ENCODE measurements around the gene RNF135. TPM values are rescaled to one million over a fixed set of nuclear protein-coding genes. Genes with fewer than 3 reads are reported as not detected.
"Not testable (repeated sequence)": the region's sequence is repeated elsewhere in the genome, so short reads cannot be mapped to it uniquely, and the experiment has no call there.

The RNF135 gene
- polyA plus RNA-seq (2013, experiment 1 of 2), result 6.5 TPM
- 8.2 TPM for polyA plus RNA-seq (2013, experiment 2 of 2)

DNA sequence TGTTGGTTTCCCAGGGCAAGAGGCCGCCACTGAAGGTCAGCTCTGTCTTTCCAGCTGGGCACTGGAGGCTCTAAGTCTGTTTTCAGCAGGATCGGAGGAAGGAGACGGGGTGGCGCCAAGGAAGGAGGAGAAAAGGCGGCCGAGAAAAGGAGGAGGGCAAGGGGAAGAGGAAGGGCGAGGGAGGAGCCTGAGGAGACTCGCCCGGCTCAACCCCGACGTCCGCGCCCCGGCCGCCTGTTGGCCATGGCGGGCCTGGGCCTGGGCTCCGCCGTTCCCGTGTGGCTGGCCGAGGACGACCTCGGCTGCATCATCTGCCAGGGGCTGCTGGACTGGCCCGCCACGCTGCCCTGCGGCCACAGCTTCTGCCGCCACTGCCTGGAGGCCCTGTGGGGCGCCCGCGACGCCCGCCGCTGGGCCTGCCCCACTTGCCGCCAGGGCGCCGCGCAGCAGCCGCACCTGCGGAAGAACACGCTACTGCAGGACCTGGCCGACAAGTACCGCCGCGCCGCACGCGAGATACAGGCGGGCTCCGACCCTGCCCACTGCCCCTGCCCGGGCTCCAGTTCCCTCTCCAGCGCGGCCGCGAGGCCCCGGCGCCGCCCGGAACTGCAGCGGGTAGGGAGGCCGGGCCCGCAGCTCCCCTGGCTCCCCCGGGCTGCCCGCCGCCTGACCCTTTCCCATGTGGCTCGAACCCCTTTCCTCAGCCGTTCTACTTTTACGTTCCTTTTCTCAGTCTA lies at the start of gene RNF135:
TSS of gene RNF135 (plus strand) at position 209 of the 737 bp plus-strand sequence. CDS start at position 244, 35 bp downstream.
- WGBS, result 1% methylated on average over 66 of the region's 66 CpGs
- Histone ChIP-seq H3K27me3 (ENCODE audit: insufficient read depth, low read length) (no peaks in the 10 kb centered on the region), H3K36me3 (ENCODE audit: insufficient read depth, low read length) (no peaks in the 10 kb centered on the region), H3K9ac (ENCODE audit: low read depth, low read length) (peak within 1 kb of the TSS; percentile 92), H3K27ac (ENCODE audit: low read depth, low read length) (peak within 1 kb of the TSS; percentile 84), H3K4me1 (ENCODE audit: insufficient read depth, low read length) (peaks cover 5% of the 10 kb centered on the region; the same call in 1 of the 2 replicates), H3K9me3 (ENCODE audit: insufficient read depth, low read depth, low read length) (peaks cover 3% of the 10 kb centered on the region; the same call in 1 of the 2 replicates), H3K4me3 (ENCODE audit: low read length) (peak within 1 kb of the TSS; percentile 79)

- WGBS, result 2% methylated on average over 60 of the region's 60 CpGs
- H3K4me1 ChIP-seq (ENCODE audit: insufficient read depth, low read length), result peaks cover 6% of the 10 kb centered on the region
- H3K4me3 ChIP-seq (ENCODE audit: low read length), result peak within 1 kb of the TSS; percentile 54
- no peaks in the 10 kb centered on the region for H3K9me3 ChIP-seq (ENCODE audit: insufficient read depth, low read depth, low read length)
- peak within 1 kb of the TSS; percentile 16; the same call in 1 of the 2 replicates for H3K9ac ChIP-seq (ENCODE audit: low read depth, low read length)
- peaks cover 59% of the 10 kb centered on the region for H3K27me3 ChIP-seq (ENCODE audit: insufficient read depth, low read length)
- H3K27ac ChIP-seq (ENCODE audit: low read depth, low read length), result no peak within 1 kb of the TSS
- no peaks in the 10 kb centered on the region for H3K36me3 ChIP-seq (ENCODE audit: insufficient read depth, low read length)
Observed at GRCh38 chr17:30921544-30922196, 49.2 kb upstream of the RNF135 start, which contains the start of gene ADAP2. ADAP2 (plus strand) TSS chr17:30921945; CDS start chr17:30922015, 70 bp downstream.

DNA sequence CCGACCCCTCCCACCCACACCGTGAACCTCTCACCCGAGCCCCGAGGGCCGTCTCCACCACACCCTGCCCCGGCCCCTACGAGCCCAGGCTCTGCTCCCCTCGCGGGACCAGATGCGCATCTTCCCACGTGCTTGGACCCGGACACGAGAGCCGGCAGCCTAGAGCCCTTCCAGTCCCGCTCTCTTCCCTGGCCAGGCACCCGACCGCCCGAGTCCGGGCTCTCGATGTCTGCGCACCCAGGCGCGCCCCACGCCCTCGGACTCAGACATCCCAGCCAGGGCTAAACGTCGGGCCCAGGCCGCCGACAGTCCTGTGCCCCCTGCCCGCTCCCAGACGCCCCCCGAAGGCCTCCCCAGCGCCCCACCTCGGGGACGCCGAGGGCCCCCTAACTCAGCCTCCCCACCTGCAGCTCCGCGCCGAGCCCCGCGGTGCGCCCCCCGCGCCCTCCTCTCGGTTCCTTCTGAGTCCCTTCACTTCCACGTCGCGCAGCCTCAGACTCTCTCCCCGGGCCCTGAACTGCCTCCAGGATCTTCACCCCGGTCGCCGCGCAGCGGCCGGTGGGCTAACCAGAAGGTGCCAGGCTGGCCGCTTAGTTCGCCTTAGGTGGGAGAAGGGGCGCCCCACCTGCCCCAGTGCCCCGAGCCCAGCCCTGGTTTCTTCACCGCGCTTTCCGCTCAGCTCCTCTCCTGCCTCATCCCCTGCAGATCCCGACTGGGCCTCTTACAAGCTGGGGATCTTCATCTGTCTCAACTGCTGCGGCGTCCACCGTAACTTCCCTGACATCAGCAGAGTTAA lies 48.4 kb upstream of the RNF135 start:
- Histone ChIP-seq H3K36me3 (ENCODE audit: insufficient read depth, low read length) (no peaks in the 10 kb centered on the region), H3K27me3 (ENCODE audit: insufficient read depth, low read length) (peaks cover 59% of the 10 kb centered on the region), H3K4me3 (ENCODE audit: low read length) (peak overlapping the region; percentile 54), H3K27ac (ENCODE audit: low read depth, low read length) (no peak overlapping the region), H3K4me1 (ENCODE audit: insufficient read depth, low read length) (peaks cover 6% of the 10 kb centered on the region), H3K9ac (ENCODE audit: low read depth, low read length) (peak overlapping the region; percentile 16; the same call in 1 of the 2 replicates), H3K9me3 (ENCODE audit: insufficient read depth, low read depth, low read length) (no peaks in the 10 kb centered on the region)
- whole genome bisulfite sequencing, result 5% methylated on average over 66 of the region's 66 CpGs

DNA sequence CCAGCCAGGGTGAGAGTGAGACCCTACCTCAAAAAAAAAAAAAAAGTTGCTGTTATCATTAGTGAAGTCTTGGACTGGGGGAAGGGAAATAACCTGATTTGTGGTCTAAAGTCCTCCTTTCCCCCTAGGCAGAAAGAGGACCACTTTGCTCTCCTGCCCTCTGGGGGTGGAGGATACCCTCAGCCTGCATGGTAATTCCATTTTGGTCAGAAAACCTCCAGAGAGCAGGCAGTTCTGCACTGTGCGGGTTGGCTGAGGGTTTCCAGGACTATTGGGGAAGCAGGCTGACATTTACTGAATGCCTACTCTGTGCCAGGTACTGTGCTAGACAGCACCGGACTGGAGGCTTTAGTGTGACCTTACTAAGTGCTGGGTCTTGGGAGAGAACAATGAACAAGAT lies 46.5 kb upstream of the RNF135 start:
- Histone ChIP-seq H3K27me3 (ENCODE audit: insufficient read depth, low read length) (peaks cover 56% of the 10 kb centered on the region), H3K27ac (ENCODE audit: low read depth, low read length) (no peak overlapping the region), H3K36me3 (ENCODE audit: insufficient read depth, low read length) (no peaks in the 10 kb centered on the region), H3K9ac (ENCODE audit: low read depth, low read length) (no peak overlapping the region), H3K9me3 (ENCODE audit: insufficient read depth, low read depth, low read length) (no peaks in the 10 kb centered on the region), H3K4me1 (ENCODE audit: insufficient read depth, low read length) (peaks cover 6% of the 10 kb centered on the region), H3K4me3 (ENCODE audit: low read length) (no peak overlapping the region)
- 84% methylated on average over 2 of the region's 2 CpGs for WGBS

DNA sequence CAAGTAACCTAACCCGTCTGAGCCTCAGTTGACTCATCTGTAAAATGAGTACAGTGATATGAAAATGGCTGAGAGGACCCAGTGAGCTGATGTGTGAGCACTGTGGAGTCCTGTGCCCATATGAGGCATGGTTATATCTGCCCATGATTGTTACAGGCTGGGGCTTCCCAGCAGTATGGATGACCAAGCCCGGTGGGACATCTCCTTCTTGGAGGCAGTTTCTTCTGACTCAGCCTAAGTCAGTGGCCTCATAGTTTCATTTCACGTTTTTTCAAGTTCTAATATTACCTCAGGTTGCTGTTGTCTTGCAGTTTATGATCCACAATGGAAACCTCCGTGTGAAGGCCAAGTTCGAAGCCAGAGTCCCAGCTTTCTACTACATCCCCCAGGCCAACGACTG lies 44.3 kb upstream of the RNF135 start:
- peaks cover 39% of the 10 kb centered on the region for H3K27me3 ChIP-seq (ENCODE audit: insufficient read depth, low read length)
- H3K9ac ChIP-seq (ENCODE audit: low read depth, low read length), result no peak overlapping the region
- 83% methylated on average over 5 of the region's 6 CpGs for WGBS
- no peak overlapping the region for H3K27ac ChIP-seq (ENCODE audit: low read depth, low read length)
- no peaks in the 10 kb centered on the region for H3K36me3 ChIP-seq (ENCODE audit: insufficient read depth, low read length)
- no peak overlapping the region for H3K4me3 ChIP-seq (ENCODE audit: low read length)
- H3K4me1 ChIP-seq (ENCODE audit: insufficient read depth, low read length), result 0 out of 2 replicates have a peak, but pooled peaks cover 1% of the 10 kb centered on the region
- no peaks in the 10 kb centered on the region for H3K9me3 ChIP-seq (ENCODE audit: insufficient read depth, low read depth, low read length)

DNA sequence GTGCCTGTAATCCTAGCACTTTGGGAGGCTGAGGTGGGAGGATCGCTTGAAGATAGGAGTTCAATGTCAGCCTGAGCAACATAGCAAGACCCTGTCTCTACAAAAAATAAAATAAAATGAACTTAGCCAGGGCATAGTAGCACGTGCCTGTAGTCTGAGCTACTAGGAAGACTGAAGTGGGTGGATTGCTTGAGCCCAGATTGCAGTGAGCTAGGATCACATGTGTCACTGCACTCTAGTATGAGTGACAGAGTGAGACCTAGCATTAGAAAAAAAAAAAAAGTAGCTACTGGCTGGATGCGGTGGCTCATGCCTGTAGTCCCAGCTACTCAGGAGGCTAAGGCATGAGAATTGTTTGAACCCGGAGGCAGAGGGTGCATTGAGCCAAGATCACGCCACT lies 43.1 kb upstream of the RNF135 start:
- Histone ChIP-seq H3K27me3 (ENCODE audit: insufficient read depth, low read length) (peaks cover 27% of the 10 kb centered on the region), H3K27ac (ENCODE audit: low read depth, low read length) (no peak overlapping the region), H3K4me1 (ENCODE audit: insufficient read depth, low read length) (no peaks in the 10 kb centered on the region), H3K9me3 (ENCODE audit: insufficient read depth, low read depth, low read length) (no peaks in the 10 kb centered on the region), H3K4me3 (ENCODE audit: low read length) (no peak overlapping the region), H3K36me3 (ENCODE audit: insufficient read depth, low read length) (no peaks in the 10 kb centered on the region), H3K9ac (ENCODE audit: low read depth, low read length) (no peak overlapping the region)
- 93% methylated on average over 5 of the region's 5 CpGs for WGBS

DNA sequence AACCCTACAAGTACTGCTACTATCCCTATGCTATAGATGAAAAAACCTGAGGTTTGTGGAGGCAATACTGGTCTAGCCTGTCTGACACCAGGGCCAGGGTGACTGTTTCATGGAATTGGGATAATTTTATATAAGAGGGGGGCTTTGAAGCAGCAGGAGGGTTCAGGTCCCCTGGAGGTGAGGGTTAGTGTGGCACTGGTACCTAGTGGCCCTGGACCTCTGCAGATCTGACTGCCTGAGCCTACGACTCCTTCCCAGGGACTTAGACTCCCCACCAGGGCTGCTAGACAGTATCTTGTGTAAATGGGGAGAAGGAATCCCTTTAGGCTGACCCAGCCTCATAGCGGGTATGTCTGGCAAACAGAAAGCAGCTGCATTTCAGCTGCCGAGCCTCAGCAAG lies 42.3 kb upstream of the RNF135 start:
- 91% methylated on average over 3 of the region's 3 CpGs for WGBS
- H3K27me3 ChIP-seq (ENCODE audit: insufficient read depth, low read length), result peaks cover 19% of the 10 kb centered on the region
- no peaks in the 10 kb centered on the region for H3K4me1 ChIP-seq (ENCODE audit: insufficient read depth, low read length)
- H3K36me3 ChIP-seq (ENCODE audit: insufficient read depth, low read length), result no peaks in the 10 kb centered on the region
- H3K4me3 ChIP-seq (ENCODE audit: low read length), result no peak overlapping the region
- H3K9me3 ChIP-seq (ENCODE audit: insufficient read depth, low read depth, low read length), result no peaks in the 10 kb centered on the region
- H3K9ac ChIP-seq (ENCODE audit: low read depth, low read length), result no peak overlapping the region
- no peak overlapping the region for H3K27ac ChIP-seq (ENCODE audit: low read depth, low read length)

DNA sequence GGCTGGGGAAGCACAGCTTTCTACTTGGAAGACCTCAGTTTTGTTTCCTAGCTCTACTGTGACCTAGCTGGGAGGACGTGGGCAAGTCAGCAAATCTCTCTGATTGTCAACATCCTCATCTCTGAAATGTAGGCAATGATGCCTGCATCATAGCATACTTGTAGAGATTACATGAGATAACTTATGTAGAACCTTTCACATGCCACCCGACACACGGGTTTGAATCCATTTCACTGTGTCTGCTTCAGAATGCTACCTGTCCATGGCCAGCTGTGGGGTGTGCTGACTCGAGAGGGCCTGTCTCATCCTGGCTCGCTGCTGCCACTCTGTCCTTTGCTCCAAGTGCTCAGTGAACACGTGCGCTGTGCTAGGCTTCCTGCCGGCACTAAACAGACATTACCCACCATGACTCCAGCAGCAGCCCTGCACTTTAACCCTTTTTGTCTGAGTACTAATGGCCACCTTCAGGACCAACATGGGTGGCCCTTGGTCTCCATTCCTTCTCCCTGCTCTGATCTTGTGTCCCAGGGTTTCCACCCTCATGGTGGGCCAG lies 41.7 kb upstream of the RNF135 start:
- no peaks in the 10 kb centered on the region for H3K36me3 ChIP-seq (ENCODE audit: insufficient read depth, low read length)
- no peaks in the 10 kb centered on the region for H3K4me1 ChIP-seq (ENCODE audit: insufficient read depth, low read length)
- H3K27ac ChIP-seq (ENCODE audit: low read depth, low read length), result no peak overlapping the region
- H3K27me3 ChIP-seq (ENCODE audit: insufficient read depth, low read length), result peaks cover 13% of the 10 kb centered on the region
- 81% methylated on average over 8 of the region's 8 CpGs for WGBS
- no peak overlapping the region for H3K4me3 ChIP-seq (ENCODE audit: low read length)
- H3K9ac ChIP-seq (ENCODE audit: low read depth, low read length), result no peak overlapping the region
- H3K9me3 ChIP-seq (ENCODE audit: insufficient read depth, low read depth, low read length), result no peaks in the 10 kb centered on the region

DNA sequence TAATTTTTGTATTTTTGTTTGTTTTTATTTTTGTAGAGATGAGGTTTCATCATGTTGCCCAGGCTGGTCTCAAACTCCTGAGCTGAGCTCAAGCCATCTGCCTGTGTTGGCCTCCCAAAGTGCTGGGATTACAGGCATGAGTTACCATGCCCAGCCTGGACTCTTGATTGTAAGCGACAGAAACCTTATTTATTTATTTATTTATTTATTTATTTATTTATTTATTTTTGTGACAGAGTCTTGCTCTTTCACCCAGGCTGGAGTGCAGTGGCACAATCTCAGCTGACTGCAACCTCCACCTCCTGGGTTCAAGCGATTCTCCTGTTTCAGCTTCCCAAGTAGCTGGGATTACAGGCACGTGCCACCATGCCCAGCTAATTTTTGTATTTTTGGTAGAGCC lies 41.0 kb upstream of the RNF135 start:
- H3K4me3 ChIP-seq (ENCODE audit: low read length); H3K9ac ChIP-seq (ENCODE audit: low read depth, low read length); H3K27me3 ChIP-seq (ENCODE audit: insufficient read depth, low read length); H3K36me3 ChIP-seq (ENCODE audit: insufficient read depth, low read length); H3K4me1 ChIP-seq (ENCODE audit: insufficient read depth, low read length); H3K9me3 ChIP-seq (ENCODE audit: insufficient read depth, low read depth, low read length); H3K27ac ChIP-seq (ENCODE audit: low read depth, low read length): not testable (repeated sequence)
- 85% methylated on average over 2 of the region's 3 CpGs for WGBS

DNA sequence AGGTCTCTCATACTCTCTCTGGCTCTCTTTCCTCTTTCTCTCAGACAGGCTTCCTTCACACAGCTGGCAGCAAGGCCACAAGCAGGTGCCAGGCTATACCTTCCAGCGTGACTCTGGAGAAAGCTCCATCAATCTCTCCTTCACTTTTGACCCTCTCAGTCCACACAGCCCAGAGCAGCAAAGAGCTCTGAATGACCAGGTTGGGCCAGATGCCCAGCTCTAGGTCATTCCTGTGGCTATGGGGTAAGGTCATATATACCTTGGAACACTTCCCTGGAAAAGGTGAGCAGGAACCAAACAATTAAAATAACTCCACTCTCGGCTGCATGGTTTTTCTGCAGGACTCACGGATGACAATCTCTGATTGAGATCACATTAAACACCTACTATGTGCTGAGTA lies 40.3 kb upstream of the RNF135 start:
- H3K9me3 ChIP-seq (ENCODE audit: insufficient read depth, low read depth, low read length), result no peaks in the 10 kb centered on the region
- H3K9ac ChIP-seq (ENCODE audit: low read depth, low read length), result no peak overlapping the region
- no peaks in the 10 kb centered on the region for H3K4me1 ChIP-seq (ENCODE audit: insufficient read depth, low read length)
- H3K27ac ChIP-seq (ENCODE audit: low read depth, low read length), result no peak overlapping the region
- H3K4me3 ChIP-seq (ENCODE audit: low read length), result no peak overlapping the region
- 100% methylated on average over 3 of the region's 3 CpGs for WGBS
- peaks cover 7% of the 10 kb centered on the region; the same call in 1 of the 2 replicates for H3K27me3 ChIP-seq (ENCODE audit: insufficient read depth, low read length)
- no peaks in the 10 kb centered on the region for H3K36me3 ChIP-seq (ENCODE audit: insufficient read depth, low read length)
